ENCODE measurements around the gene DIP2C.
"Not testable (repeated sequence)": the region's sequence is repeated elsewhere in the genome, so short reads cannot be mapped to it uniquely, and the experiment has no call there.

Gene DIP2C

GRCh38 chr10:359762-360161 is 329.7 kb downstream of the DIP2C start:
- DNase-seq, result no peak

GRCh38 chr10:359093-359492 is 330.4 kb downstream of the DIP2C start:
- DNase-seq, result no peak

GRCh38 chr10:357201-357950 is 332.1 kb downstream of the DIP2C start:
- no peak for DNase-seq

- no peak for DNase-seq
These were observed 333.0 kb downstream of the DIP2C start for GRCh38 chr10:356452-356851.

- DNase-seq, result no peak
These were observed 334.4 kb downstream of the DIP2C start for GRCh38 chr10:354901-355617.

GRCh38 chr10:352476-353235 is 336.8 kb downstream of the DIP2C start:
- DNase-seq, result no peak

- DNase-seq, result no peak
These were observed 337.6 kb downstream of the DIP2C start for GRCh38 chr10:351770-352334.

GRCh38 chr10:350981-351501 is 338.4 kb downstream of the DIP2C start:
- DNase-seq, result no peak

GRCh38 chr10:349081-349480 is 340.4 kb downstream of the DIP2C start:
- DNase-seq, result no peak

- DNase-seq, result no peak
These were observed 341.0 kb downstream of the DIP2C start for GRCh38 chr10:348456-348855.

GRCh38 chr10:347774-348173 is 341.7 kb downstream of the DIP2C start:
- DNase-seq, result not testable (repeated sequence)

GRCh38 chr10:347190-347589 is 342.3 kb downstream of the DIP2C start:
- not testable (repeated sequence) for DNase-seq

GRCh38 chr10:344582-345200 is 344.8 kb downstream of the DIP2C start:
- no peak for DNase-seq

- DNase-seq, result no peak
These were observed 345.9 kb downstream of the DIP2C start for GRCh38 chr10:343231-344220.

GRCh38 chr10:341081-341740 is 348.3 kb downstream of the DIP2C start:
- DNase-seq, result no peak

GRCh38 chr10:340646-341045 is 348.8 kb downstream of the DIP2C start:
- no peak for DNase-seq

- DNase-seq, result no peak
These were observed 350.5 kb downstream of the DIP2C start for GRCh38 chr10:339038-339391.

- no peak for DNase-seq
These were observed 351.1 kb downstream of the DIP2C start for GRCh38 chr10:338171-339037.

- DNase-seq, result no peak
These were observed 353.2 kb downstream of the DIP2C start for GRCh38 chr10:336247-336646.
